ENCODE data around the gene MSANTD2.

MSANTD2 gene

GRCh38 chr11:124724979-124725718 is 75.1 kb downstream of the MSANTD2 start:
- TF ChIP-seq CTCF (conservative IDR thresholded peaks at IDR 0.05), result no peak
- H3K27ac ChIP-seq, result no peak overlapping the region

GRCh38 chr11:124722176-124722575 is 78.0 kb downstream of the MSANTD2 start:
- H3K27ac ChIP-seq, result no peak overlapping the region
- TF ChIP-seq ZFX (IDR thresholded peaks at IDR 0.05), result no peak
- no peak for TF ChIP-seq CTCF (conservative IDR thresholded peaks at IDR 0.05)

GRCh38 chr11:124719534-124719933 is 80.7 kb downstream of the MSANTD2 start:
- TF ChIP-seq CTCF (conservative IDR thresholded peaks at IDR 0.05), result no peak
- TF ChIP-seq ZFX (IDR thresholded peaks at IDR 0.05), result no peak

GRCh38 chr11:124718801-124719200 is 81.4 kb downstream of the MSANTD2 start:
- TF ChIP-seq CTCF (conservative IDR thresholded peaks at IDR 0.05) (no peak), ZFX (IDR thresholded peaks at IDR 0.05) (no peak)
- no peak overlapping the region for H3K27ac ChIP-seq

More at GRCh38 chr11:124719534-124719933, 80.7 kb downstream of the MSANTD2 start:
- no peak overlapping the region for H3K27ac ChIP-seq

DNA sequence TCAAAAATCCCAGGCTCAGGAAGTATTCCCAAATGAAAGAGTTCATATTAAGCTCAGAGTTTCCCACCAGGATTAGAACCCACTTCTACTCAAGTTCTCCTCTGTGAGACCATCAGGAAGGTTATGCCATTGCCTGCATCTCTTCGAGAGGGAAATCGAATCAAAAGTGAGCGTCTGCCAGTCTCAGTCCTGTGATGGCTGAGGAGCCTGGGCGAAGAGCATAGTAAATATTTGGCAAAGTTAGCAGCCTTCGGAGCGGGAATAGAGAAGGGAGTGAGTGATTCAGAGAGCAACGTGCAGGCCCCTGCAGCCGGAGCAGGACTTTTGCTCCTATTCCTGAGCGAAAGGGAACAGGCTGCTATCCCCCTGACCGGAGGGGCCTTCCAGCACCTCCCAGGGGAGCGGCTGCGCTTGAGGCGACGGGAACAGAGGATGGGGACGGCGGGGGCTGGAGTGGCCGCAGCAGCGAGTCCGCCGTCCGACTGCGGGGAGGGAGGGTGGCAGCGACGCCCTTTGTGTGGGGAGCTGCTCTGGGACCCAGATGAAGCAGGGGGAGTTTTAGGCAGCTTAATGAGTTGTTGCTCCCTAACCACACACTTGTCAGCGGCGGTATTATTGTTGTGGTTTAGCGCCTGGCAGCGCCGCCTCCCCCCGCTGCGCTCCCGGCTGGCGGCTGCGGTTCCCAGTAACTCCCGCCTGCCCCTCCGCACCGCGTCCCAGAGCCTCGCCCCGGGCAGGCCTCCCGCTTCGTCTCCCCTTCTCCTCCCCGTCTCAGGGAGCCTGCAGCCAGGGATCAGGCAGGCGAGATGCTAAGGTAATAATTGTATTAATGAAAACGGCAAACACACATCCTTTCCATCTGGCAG is 82.2 kb downstream of the MSANTD2 start:
- no peak for TF ChIP-seq ZFX (IDR thresholded peaks at IDR 0.05)
- TF ChIP-seq CTCF (conservative IDR thresholded peaks at IDR 0.05), result no peak
- no peak overlapping the region for H3K27ac ChIP-seq

GRCh38 chr11:124717421-124717785 is 82.8 kb downstream of the MSANTD2 start:
- H3K27ac ChIP-seq, result no peak overlapping the region
- no peak for TF ChIP-seq CTCF (conservative IDR thresholded peaks at IDR 0.05)
- no peak for TF ChIP-seq ZFX (IDR thresholded peaks at IDR 0.05)

- TF ChIP-seq CTCF (conservative IDR thresholded peaks at IDR 0.05) (no peak), ZFX (IDR thresholded peaks at IDR 0.05) (no peak)
- no peak overlapping the region for H3K27ac ChIP-seq
These were observed 83.6 kb downstream of the MSANTD2 start for GRCh38 chr11:124716591-124716990.
